GM12874 (cell line): ENCODE results near the gene YJU2.

Source experiments
- TF ChIP-seq, protein P1 (sequence below): IDR thresholded peaks from 2 replicates; pipeline ENCODE4 v1.5.1; 2011; ENCODE audit warnings: low read depth, mild to moderate bottlenecking, control low read depth, low read length, moderate library complexity; ENCODE audit not compliant: insufficient read depth

YJU2 gene

DNA sequence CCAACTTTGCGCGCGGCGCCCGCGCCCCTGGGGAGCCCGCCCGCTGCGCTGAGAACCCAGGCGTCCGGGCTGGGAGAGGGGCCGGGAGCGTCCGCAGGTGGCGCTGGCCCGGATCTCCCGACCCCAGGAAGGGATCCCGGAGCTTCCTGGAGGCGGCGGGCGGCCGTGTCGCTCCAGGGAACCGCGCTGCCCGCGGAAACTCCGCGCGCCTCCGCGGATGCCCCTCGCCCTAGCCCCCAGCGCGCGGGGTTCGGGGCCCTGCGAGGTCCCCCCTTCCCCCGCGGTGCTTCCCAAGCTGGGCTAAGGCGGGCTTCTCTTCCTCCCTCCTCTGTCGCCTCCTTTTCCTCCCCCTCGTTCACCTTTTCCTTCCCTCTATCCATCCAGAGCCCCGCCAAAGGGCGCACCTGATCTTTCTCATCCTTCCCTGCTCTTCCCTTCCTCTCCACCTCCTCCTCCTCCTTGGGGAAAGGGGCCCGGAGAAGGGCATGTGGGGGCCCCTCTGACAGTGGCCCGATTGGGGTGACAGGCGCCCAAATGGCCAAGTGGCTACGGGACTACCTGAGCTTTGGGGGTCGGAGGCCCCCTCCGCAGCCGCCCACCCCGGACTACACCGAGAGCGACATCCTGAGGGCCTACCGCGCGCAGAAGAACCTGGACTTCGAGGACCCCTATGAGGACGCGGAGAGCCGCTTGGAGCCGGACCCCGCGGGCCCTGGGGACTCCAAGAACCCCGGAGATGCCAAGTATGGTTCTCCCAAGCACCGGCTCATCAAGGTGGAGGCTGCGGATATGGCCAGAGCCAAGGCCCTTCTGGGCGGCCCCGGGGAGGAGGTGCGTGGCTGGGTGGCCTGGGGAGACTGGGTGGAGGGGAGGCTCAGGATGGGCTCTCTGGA lies 32.9 kb downstream of the YJU2 start:
- TF ChIP-seq, protein P1, sequence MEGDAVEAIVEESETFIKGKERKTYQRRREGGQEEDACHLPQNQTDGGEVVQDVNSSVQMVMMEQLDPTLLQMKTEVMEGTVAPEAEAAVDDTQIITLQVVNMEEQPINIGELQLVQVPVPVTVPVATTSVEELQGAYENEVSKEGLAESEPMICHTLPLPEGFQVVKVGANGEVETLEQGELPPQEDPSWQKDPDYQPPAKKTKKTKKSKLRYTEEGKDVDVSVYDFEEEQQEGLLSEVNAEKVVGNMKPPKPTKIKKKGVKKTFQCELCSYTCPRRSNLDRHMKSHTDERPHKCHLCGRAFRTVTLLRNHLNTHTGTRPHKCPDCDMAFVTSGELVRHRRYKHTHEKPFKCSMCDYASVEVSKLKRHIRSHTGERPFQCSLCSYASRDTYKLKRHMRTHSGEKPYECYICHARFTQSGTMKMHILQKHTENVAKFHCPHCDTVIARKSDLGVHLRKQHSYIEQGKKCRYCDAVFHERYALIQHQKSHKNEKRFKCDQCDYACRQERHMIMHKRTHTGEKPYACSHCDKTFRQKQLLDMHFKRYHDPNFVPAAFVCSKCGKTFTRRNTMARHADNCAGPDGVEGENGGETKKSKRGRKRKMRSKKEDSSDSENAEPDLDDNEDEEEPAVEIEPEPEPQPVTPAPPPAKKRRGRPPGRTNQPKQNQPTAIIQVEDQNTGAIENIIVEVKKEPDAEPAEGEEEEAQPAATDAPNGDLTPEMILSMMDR: no peak

GRCh38 chr19:4284176-4284958 lies 37.5 kb downstream of the YJU2 start:
- TF ChIP-seq, protein P1: no peak

- TF ChIP-seq, protein P1: no peak
Measured at GRCh38 chr19:4284974-4285373, 38.1 kb downstream of the YJU2 start.

GRCh38 chr19:4288091-4288777 lies 41.4 kb downstream of the YJU2 start:
- TF ChIP-seq, protein P1: no peak

GRCh38 chr19:4291184-4291732 lies 44.4 kb downstream of the YJU2 start:
- TF ChIP-seq, protein P1: no peak

- TF ChIP-seq, protein P1: no peak
Measured at GRCh38 chr19:4292515-4292914, 45.6 kb downstream of the YJU2 start.
